ENCODE measurements around the gene MXRA5.

GRCh38 chrX:3378156-3378555 lies 31.7 kb upstream of the MXRA5 start:
- TF ChIP-seq, protein P1, sequence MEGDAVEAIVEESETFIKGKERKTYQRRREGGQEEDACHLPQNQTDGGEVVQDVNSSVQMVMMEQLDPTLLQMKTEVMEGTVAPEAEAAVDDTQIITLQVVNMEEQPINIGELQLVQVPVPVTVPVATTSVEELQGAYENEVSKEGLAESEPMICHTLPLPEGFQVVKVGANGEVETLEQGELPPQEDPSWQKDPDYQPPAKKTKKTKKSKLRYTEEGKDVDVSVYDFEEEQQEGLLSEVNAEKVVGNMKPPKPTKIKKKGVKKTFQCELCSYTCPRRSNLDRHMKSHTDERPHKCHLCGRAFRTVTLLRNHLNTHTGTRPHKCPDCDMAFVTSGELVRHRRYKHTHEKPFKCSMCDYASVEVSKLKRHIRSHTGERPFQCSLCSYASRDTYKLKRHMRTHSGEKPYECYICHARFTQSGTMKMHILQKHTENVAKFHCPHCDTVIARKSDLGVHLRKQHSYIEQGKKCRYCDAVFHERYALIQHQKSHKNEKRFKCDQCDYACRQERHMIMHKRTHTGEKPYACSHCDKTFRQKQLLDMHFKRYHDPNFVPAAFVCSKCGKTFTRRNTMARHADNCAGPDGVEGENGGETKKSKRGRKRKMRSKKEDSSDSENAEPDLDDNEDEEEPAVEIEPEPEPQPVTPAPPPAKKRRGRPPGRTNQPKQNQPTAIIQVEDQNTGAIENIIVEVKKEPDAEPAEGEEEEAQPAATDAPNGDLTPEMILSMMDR (IDR thresholded peaks at IDR 0.05): no peak
- no peak for TF ChIP-seq POLR2A (IDR thresholded peaks at IDR 0.05)
